Small intestine (tissue), 7 donors: ENCODE data around the gene CKAP4. TPM values are rescaled to one million over a fixed set of nuclear protein-coding genes. Genes with fewer than 3 reads are reported as not detected.
"Not testable (repeated sequence)": the region's sequence is repeated elsewhere in the genome, so short reads cannot be mapped to it uniquely, and the experiment has no call there.

ENCODE experiments used
- DNase-seq, 2 donors: peaks; one replicate each; pipeline versions ENCODE4 v3.0.0 to v3.0.0-alpha.2; 2013
- FAIRE-seq: peaks from 2 replicates; lab custom pipeline; 2012; peaks lifted over from hg19 to GRCh38; lab: Jason Lieb, UNC
- H3K27ac ChIP-seq, 3 donors: one replicate each; pipeline ENCODE4 v1.5.1; 2013; ENCODE audit warnings: low read length in 2 of 3, mild to moderate bottlenecking in 2 of 3, control low read depth in 1 of 3, inconsistent platforms in 1 of 3, low read depth in 1 of 3, moderate library complexity in 1 of 3
- H3K27me3 ChIP-seq, 3 donors: one replicate each; pipeline ENCODE4 v1.6.1; 2013; ENCODE audit warnings: low read length in 3 of 3, inconsistent platforms in 1 of 3; ENCODE audit not compliant: control insufficient read depth in 3 of 3, insufficient read depth in 3 of 3
- H3K36me3 ChIP-seq, 3 donors: one replicate each; pipeline ENCODE4 v1.6.1; 2013; ENCODE audit warnings: low read length in 3 of 3, inconsistent platforms in 1 of 3, low read depth in 1 of 3, mild to moderate bottlenecking in 1 of 3, moderate library complexity in 1 of 3; ENCODE audit not compliant: control insufficient read depth in 3 of 3, insufficient read depth in 2 of 3
- H3K4me1 ChIP-seq, 3 donors: one replicate each; pipeline ENCODE4 v1.6.1; 2013; ENCODE audit warnings: low read length in 2 of 3, inconsistent platforms in 1 of 3, low read depth in 1 of 3, mild to moderate bottlenecking in 1 of 3, moderate library complexity in 1 of 3; ENCODE audit not compliant: control insufficient read depth in 3 of 3, insufficient read depth in 2 of 3
- H3K4me3 ChIP-seq, 3 donors: one replicate each; pipeline ENCODE4 v1.5.1; 2013; ENCODE audit warnings: low read length in 3 of 3, control low read depth in 1 of 3, inconsistent platforms in 1 of 3, low read depth in 1 of 3, mild to moderate bottlenecking in 1 of 3, moderate library complexity in 1 of 3
- H3K9me3 ChIP-seq, 2 donors: one replicate each; pipeline ENCODE4 v1.6.1; 2013; ENCODE audit warnings: low read depth in 1 of 2, low read length in 1 of 2; ENCODE audit not compliant: control insufficient read depth in 2 of 2, insufficient read depth in 1 of 2
- WGBS, 3 donors: extraction: QIAGEN DNeasy Blood & Tissue Kit; methylation state at CpG; one replicate each; pipeline ENCODE4 v1.1.7; 2013; 5-methylcytosine and 5-hydroxymethylcytosine counted together
- polyA plus RNA-seq, 4 donors: library from polyadenylated mRNA; stranded (reverse) in 3 of 4; unstranded in 1 of 4; fragments of 200-250 nt in 3 of 4; fragments of 120-200 nt in 1 of 4; gene quantifications; one replicate each; pipeline versions ENCODE4 v1.2.1 to v1.2.3, GENCODE V29; 2013
- donor health status: healthy with polysubstance abuse.
- donor health status: control.
- donor health status: control.
- donor health status: Bipolar disorder and iron deficiency.
- donor health status: healthy.

The CKAP4 gene
- polyA plus RNA-seq, 4 donors: 2.0 to 34.5 (median 18.7) TPM

GRCh38 chr12:106288494-106289195, 40.8 kb upstream of the CKAP4 start:
- Histone ChIP-seq H3K27me3 (no peaks in the 10 kb centered on the region), H3K9me3 (no peaks in the 10 kb centered on the region), H3K27ac (peak overlapping the region in 2 of 3 donors; percentile 36 to 43), H3K36me3 (no peaks in the 10 kb centered on the region), H3K4me1 (peaks cover 0 to 6% (median 0%) of the 10 kb centered on the region in 3 donors), H3K4me3 (no peak overlapping the region)
- DNase-seq (peak; percentile 41 to 47), FAIRE-seq (no peak)
- WGBS, 3 donors: 34 to 59% (median 45%) methylated on average over 9 of the region's 9 CpGs

DNA sequence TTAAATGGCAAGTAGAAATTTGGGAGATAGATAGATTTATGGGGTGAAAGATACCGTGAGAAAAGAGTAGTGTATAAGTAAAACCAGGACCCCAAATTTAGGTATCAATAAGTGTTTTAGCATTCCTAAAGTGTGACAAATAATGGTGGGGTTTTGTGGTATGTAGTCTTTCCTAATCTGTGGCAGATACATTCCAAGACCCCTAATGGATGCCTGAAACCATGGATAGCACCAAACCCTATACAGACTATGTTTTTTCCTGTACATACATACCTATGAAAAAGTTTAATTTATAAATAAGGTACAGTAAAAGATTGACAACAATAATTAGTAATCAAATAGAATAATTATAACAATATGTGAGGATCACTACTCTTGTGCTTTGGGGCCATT, 40.3 kb upstream of the CKAP4 start:
- no peaks in the 10 kb centered on the region for H3K27me3 ChIP-seq
- 83 to 96% (median 91%) methylated on average over 1 of the region's 1 CpG for WGBS, 3 donors
- no peaks in the 10 kb centered on the region for H3K9me3 ChIP-seq
- no peak overlapping the region for H3K27ac ChIP-seq
- DNase-seq (no peak), FAIRE-seq (no peak)
- no peak overlapping the region for H3K4me3 ChIP-seq
- H3K4me1 ChIP-seq: peaks cover 0 to 8% (median 0%) of the 10 kb centered on the region in 3 donors
- H3K36me3 ChIP-seq: no peaks in the 10 kb centered on the region

DNA sequence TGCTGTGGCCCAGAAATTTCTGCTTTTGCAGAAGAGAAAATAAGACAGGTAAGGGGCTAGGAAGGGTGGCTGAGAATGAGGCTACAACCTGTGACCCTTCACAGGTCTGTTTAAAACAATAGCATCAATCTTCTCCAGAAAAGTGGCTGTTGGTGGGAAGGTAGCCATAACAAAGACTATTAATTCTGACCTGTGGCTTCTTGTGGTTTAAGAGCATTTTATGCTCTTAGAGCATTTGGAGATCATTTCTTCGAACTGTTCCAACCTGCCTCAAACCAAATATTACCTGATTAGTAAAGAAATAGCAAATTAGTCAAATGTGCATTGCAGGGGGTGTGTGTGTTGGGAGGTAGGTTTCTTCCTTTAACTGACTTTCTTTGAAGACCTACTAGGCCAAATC, 39.5 kb upstream of the CKAP4 start:
- Histone ChIP-seq H3K4me3 (no peak overlapping the region), H3K9me3 (peaks cover 0 to under 1% of the 10 kb centered on the region in 2 donors), H3K27me3 (no peaks in the 10 kb centered on the region), H3K36me3 (no peaks in the 10 kb centered on the region), H3K4me1 (peaks cover 0 to 12% (median 0%) of the 10 kb centered on the region in 3 donors), H3K27ac (no peak overlapping the region)
- DNase-seq: no peak
- WGBS, 3 donors: 50 to 79% (median 78%) methylated on average over 1 of the region's 1 CpG
- FAIRE-seq: no peak

GRCh38 chr12:106286576-106287162, 38.8 kb upstream of the CKAP4 start:
- not testable (repeated sequence) for FAIRE-seq, H3K9me3 ChIP-seq

GRCh38 chr12:106285982-106286381, 38.2 kb upstream of the CKAP4 start:
- FAIRE-seq: no peak
- peaks cover 0 to 8% of the 10 kb centered on the region in 2 donors for H3K9me3 ChIP-seq
- H3K4me1 ChIP-seq: peaks cover 0 to 12% (median 0%) of the 10 kb centered on the region in 3 donors
- H3K27ac ChIP-seq: no peak overlapping the region
- no peak for DNase-seq
- H3K36me3 ChIP-seq: no peaks in the 10 kb centered on the region
- no peak overlapping the region for H3K4me3 ChIP-seq
- 75 to 89% (median 80%) methylated on average over 4 of the region's 4 CpGs for WGBS, 3 donors
- no peaks in the 10 kb centered on the region for H3K27me3 ChIP-seq

More at GRCh38 chr12:106286576-106287162, 38.8 kb upstream of the CKAP4 start:
- not testable (repeated sequence) for DNase-seq, H3K27me3 ChIP-seq, H3K27ac ChIP-seq, H3K4me3 ChIP-seq, H3K36me3 ChIP-seq
- WGBS, 3 donors: 63 to 78% (median 71%) methylated on average over 14 of the region's 14 CpGs
- peaks cover 0 to 12% (median 0%) of the 10 kb centered on the region in 3 donors for H3K4me1 ChIP-seq

GRCh38 chr12:106284358-106285105, 36.7 kb upstream of the CKAP4 start:
- H3K4me1 ChIP-seq: peaks cover 0 to 12% (median 0%) of the 10 kb centered on the region in 3 donors
- H3K27me3 ChIP-seq: no peaks in the 10 kb centered on the region
- no peak overlapping the region for H3K4me3 ChIP-seq
- H3K9me3 ChIP-seq: peaks cover 0 to 8% of the 10 kb centered on the region in 2 donors
- DNase-seq (no peak), FAIRE-seq (no peak)
- 63 to 75% (median 69%) methylated on average over 10 of the region's 10 CpGs for WGBS, 3 donors
- H3K27ac ChIP-seq: no peak overlapping the region
- no peaks in the 10 kb centered on the region for H3K36me3 ChIP-seq

- H3K4me1 ChIP-seq: peaks cover 0 to 6% (median 0%) of the 10 kb centered on the region in 3 donors
- H3K4me3 ChIP-seq: no peak overlapping the region
- H3K27me3 ChIP-seq: no peaks in the 10 kb centered on the region
- peaks cover 0 to 8% of the 10 kb centered on the region in 2 donors for H3K9me3 ChIP-seq
- no peak overlapping the region for H3K27ac ChIP-seq
- H3K36me3 ChIP-seq: no peaks in the 10 kb centered on the region
- no peak for FAIRE-seq
- WGBS, 3 donors: 18 to 34% (median 25%) methylated on average over 7 of the region's 7 CpGs
- DNase-seq: peak; percentile 75 to 79
Measured at GRCh38 chr12:106282457-106283097, 34.8 kb upstream of the CKAP4 start.

GRCh38 chr12:106281804-106282203, 34.0 kb upstream of the CKAP4 start:
- WGBS, 3 donors: 71 to 86% (median 77%) methylated on average over 4 of the region's 4 CpGs
- Histone ChIP-seq H3K27ac (no peak overlapping the region), H3K27me3 (no peaks in the 10 kb centered on the region), H3K9me3 (peaks cover 0 to 8% of the 10 kb centered on the region in 2 donors), H3K4me1 (peaks cover 0 to 6% (median 0%) of the 10 kb centered on the region in 3 donors), H3K36me3 (no peaks in the 10 kb centered on the region), H3K4me3 (no peak overlapping the region)
- DNase-seq: no peak
- no peak for FAIRE-seq
